Retina (tissue), 1 donor: ENCODE data around the gene CELA3A.
"Not testable (repeated sequence)": the region's sequence is repeated elsewhere in the genome, so short reads cannot be mapped to it uniquely, and the experiment has no call there.

Experiments
- DNase-seq: peaks from one replicate; pipeline ENCODE4 v3.0.0-alpha.2; 2016

CELA3A gene

GRCh38 chr1:22001409-22001808 lies at the start of gene CELA3A:
CELA3A (plus strand) TSS chr1:22001657; CDS start chr1:22001675, 18 bp downstream.
- DNase-seq = no peak

- DNase-seq = no peak
Measured at GRCh38 chr1:21952786-21953520, 48.5 kb upstream of the CELA3A start.

GRCh38 chr1:21955058-21955457 lies 46.4 kb upstream of the CELA3A start:
- no peak for DNase-seq

- DNase-seq = no peak
Measured at GRCh38 chr1:21955501-21956281, 45.8 kb upstream of the CELA3A start.

GRCh38 chr1:21956720-21957552 lies 44.5 kb upstream of the CELA3A start:
- DNase-seq = no peak

GRCh38 chr1:21961337-21961736 lies 40.1 kb upstream of the CELA3A start:
- DNase-seq = no peak

- DNase-seq = no peak
Measured at GRCh38 chr1:21961799-21962198, 39.7 kb upstream of the CELA3A start.

- DNase-seq = peak; percentile 80
Measured at GRCh38 chr1:21963477-21964217, 37.8 kb upstream of the CELA3A start.

GRCh38 chr1:21966247-21967000 lies 35.0 kb upstream of the CELA3A start:
- no peak for DNase-seq

GRCh38 chr1:21967216-21967615 lies 34.2 kb upstream of the CELA3A start:
- DNase-seq = not testable (repeated sequence)

GRCh38 chr1:21969066-21969465 lies 32.4 kb upstream of the CELA3A start:
- DNase-seq = not testable (repeated sequence)

GRCh38 chr1:21970523-21970922 lies 30.9 kb upstream of the CELA3A start:
- not testable (repeated sequence) for DNase-seq

GRCh38 chr1:21972973-21973441 lies 28.4 kb upstream of the CELA3A start:
- DNase-seq = not testable (repeated sequence)

- not testable (repeated sequence) for DNase-seq
Measured at GRCh38 chr1:21973948-21974347, 27.5 kb upstream of the CELA3A start.

GRCh38 chr1:21974699-21975098 lies 26.8 kb upstream of the CELA3A start:
- not testable (repeated sequence) for DNase-seq

GRCh38 chr1:21975296-21975695 lies 26.2 kb upstream of the CELA3A start:
- not testable (repeated sequence) for DNase-seq

- not testable (repeated sequence) for DNase-seq
Measured at GRCh38 chr1:21976703-21977239, 24.7 kb upstream of the CELA3A start, which contains the start of gene CELA3B. CELA3B (plus strand) TSS chr1:21977022; CDS start chr1:21977040, 18 bp downstream.

- not testable (repeated sequence) for DNase-seq
Measured at GRCh38 chr1:21978209-21978608, 23.2 kb upstream of the CELA3A start.

GRCh38 chr1:21980515-21981220 lies 20.8 kb upstream of the CELA3A start:
- not testable (repeated sequence) for DNase-seq

- DNase-seq = not testable (repeated sequence)
Measured at GRCh38 chr1:21981253-21981652, 20.2 kb upstream of the CELA3A start.
